Measurements from ENCODE around the gene C1orf53. TPM values are rescaled to one million over a fixed set of nuclear protein-coding genes. Genes with fewer than 3 reads are reported as not detected.
"Not testable (repeated sequence)": the region's sequence is repeated elsewhere in the genome, so short reads cannot be mapped to it uniquely, and the experiment has no call there.

C1orf53 gene
- total RNA-seq = not detected

DNA sequence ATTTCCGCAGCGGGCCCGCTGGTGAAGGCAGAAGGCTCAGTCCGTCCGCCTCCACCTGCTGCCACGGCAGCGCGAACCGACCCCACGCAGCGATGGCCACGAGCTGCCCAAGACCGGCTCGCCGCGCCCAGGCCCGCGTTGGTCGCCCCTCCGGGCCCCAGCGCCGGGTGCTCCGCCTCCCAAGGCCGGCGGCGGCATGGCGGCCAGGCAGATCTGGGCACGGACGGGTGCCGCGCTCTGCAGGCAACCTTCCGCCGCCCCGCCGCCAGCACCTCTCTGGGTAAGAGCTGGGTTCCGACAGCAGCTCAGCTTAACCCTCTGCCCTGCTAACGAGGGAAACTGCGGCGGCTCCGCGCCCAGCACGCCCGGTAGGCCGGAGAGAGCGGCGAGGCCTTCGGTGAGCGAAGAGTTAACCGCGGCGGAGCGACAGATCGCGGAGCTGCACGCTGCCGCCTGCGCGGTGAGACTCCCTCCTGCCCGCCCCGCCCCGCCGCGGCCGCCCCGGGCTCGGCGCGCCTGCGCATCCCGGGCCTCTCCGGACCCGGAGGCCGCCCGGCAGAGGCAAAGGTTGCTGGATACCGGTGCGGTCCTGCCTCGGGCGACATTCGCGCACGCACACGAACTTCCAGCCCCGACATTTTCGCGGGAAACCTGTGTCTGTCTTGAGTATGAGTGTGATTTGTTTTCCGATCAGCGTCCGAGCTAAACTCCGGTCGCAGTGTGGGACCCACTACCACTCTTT is at the start of gene C1orf53:
Gene C1orf53, plus strand, starts transcription at position 177 of the 742 bp plus-strand sequence. Its CDS starts 20 bp downstream, at position 197.
- DNase-seq = peak; percentile 52

DNA sequence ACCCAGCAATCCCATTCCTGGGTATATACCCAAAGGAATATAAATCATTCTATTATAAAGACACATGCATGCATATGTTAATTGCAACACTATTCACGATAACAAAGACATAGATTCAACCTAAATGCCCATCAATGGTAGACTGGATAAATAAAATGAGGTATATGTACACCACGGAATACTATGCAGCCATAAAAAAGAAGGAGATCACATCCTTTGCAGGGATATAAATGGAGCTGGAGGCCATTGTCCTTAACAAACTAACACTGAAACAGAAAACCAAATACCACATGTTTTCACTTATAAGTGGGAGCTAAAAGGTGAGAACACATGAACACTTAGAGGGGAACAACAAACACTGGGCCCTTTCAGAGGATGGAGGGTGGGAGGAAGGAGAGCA is 46.7 kb upstream of the C1orf53 start:
- DNase-seq = not testable (repeated sequence)

DNA sequence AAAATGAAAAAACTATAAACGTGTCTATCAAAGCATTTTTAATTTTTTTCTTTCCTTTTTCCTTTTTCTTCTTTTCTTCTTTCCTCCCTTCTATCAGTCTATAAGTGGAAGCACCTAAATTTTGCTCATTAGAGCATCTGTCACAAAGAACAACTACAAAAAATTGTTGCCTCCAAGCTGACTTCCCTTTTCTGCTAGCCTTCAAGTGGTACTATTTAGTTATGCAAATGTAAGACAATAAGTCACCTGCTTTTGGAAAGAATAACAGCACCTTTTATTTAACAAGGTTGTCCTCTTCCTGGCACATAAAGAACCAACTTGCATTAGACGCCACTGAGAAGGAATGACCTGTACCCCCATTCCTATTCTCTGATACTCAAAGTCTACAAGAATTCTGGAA is 45.0 kb upstream of the C1orf53 start:
- DNase-seq = no peak

DNA sequence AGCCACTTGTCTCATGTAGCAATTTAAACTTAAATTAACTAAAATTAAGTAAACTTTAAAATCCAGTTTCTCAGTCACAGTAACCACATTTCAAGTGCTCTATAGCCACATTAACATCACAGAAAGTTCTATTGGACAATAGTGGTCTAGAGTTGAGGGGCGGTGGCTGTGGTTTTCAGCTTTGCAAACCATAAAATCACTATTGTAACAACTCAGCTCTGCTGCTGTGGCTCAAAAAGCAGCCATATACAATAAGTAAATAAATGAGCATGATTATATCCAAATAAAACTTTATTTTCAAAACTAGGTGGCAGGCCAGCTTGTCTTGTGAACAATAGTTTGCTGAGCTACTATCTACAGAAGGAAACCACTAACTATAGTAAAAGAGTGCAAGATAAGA is 43.4 kb upstream of the C1orf53 start:
- DNase-seq = no peak

DNA sequence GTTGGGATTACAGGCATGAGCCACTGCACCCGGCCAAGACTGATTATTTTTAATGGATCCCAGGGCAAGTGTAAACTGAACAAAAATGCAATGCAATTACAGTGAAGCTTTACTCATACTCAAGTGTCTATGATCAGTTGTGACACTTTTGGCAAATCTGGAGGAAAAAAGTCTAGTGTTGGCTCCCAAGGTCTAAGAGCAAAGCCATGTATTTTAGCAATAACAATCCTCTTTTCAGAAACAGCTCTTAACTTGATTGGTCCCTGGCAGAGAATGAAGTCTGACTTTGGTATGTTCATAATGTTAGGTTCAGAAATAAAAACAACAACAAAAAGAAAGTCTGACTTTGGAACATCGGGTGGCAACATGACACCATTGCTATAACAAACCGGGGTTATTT is 40.2 kb upstream of the C1orf53 start:
- DNase-seq = no peak

DNA sequence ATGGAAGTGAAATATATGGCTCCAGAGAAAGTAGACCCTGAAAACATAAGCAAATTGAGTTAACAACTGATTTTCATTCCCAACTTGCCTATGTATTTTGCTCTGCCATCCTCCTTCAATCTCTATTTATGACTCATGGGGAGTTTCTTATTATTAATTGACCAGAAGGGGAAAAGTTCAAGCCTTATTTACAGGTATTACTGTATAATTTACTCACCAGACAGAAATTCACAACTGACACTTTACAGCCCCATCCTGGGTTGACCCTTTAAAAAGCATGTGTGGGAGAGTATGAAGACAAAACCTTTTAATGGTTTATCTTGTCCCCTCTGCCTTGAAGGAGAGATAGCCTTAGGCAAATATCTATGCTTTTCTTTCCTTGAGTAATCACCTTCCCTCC is 39.8 kb upstream of the C1orf53 start:
- DNase-seq = no peak

DNA sequence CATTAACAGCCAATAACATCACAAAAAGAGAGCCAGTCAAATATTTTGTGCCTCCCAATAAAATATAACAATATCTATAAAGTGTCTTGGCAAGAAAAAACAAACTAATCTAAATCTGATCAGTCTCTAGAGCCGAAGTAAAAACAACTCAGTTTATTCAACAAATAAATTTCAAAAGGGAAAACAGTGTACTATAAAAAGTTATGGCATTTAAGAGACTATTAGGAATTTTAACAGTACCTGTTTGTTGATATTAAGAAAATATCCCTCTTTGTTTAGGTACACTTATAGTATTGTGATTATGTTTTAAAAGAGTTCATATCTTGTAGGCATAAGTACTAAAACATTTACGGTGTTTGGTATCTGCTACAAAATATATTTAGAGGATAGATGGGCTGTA is 36.6 kb upstream of the C1orf53 start:
- no peak for DNase-seq

DNA sequence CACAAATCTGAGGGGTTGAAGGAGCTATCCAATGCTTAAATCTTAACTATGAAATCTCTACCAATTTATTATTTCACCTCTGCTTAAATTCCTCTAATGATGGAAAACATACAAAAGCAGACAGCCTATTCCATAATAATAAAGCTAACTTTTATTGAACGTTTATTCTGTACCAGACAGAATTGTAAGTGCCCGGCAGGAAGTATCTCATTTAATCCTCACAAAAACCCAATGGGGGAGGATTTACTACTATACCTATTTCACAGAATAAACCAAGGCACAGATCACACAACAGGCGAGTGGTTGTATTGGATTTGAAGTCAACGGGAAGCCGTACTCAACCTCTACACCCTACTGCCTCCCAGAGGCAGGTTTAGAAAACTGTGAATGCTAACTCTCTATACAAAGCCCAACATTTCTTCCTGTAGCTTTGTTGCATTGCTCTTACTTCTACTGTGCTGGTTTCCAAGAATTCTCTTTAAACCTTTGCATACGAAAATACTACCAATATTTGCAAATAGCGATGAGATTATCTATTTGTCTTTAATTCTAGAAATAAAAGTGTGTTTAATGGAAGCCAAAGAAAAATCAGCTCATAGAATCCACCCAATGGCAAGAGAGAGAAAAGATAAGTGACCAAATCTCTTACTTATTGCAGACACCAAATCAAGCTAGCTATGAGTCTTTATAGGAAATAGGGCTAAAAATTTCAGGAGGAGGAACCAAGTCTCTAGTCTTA is 33.5 kb upstream of the C1orf53 start:
- DNase-seq = peak; percentile 9

DNA sequence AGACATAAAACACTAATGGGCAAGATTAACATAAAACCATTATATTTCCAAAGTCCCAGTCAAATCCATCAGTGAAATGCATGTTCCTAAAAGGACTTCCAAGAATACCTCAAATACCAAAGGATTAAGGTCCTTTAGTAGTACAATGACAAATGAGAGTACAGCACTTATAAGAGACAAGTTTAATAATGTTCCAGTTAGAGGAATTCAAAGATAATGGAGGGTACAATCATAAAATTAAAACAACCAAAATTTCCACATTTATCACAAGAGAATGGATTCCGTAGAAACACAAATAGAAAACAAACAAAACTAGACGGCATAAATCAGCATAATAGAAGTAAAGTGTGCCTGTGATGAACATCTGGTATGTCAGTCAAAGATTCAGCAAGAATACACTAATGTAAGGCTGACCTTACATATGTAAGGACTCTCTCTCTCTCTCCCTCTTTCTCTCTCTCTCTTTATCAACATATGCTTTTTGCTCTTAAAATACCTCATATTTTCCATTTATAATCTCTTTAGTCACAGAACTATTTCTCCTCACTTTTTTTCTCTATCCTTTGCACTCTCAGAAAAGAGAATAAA is 32.8 kb upstream of the C1orf53 start:
- no peak for DNase-seq

DNA sequence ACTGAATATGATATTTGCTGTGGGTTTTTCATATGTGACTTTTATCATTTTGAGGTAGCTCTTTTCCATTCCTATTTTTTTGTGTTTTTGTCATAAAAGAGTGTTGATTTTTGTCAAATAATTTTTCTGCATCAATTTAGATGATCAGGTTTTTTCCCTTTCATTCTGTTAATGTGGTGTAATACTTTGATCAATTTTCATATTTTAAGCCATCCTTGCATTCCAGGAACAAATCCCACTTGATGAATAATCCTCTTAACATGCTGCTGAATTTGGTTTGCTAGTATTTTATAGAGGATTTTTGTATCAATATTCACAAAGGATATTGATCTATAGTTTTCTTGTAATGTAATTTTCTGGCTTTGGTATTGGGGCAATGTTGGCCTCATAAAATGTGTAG is 25.5 kb upstream of the C1orf53 start:
- DNase-seq = no peak

DNA sequence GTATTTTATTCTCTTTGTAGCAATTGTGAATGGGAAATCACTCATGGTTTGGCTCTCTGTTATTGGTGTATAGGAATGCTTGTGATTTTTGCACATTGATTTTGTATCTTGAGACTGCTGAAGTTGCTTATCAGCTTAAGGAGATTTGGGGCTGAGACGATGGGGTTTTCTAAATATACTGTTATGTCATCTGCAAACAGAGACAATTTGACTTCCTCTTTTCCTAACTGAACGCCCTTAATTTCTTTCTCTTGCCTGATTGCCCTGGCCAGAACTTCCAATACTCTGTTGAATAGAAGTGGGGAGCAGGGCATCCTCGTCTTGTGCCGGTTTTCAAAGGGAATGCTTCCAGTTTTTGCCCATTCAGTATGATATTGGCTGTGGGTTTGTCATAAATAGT is 22.0 kb upstream of the C1orf53 start:
- DNase-seq = not testable (repeated sequence)

DNA sequence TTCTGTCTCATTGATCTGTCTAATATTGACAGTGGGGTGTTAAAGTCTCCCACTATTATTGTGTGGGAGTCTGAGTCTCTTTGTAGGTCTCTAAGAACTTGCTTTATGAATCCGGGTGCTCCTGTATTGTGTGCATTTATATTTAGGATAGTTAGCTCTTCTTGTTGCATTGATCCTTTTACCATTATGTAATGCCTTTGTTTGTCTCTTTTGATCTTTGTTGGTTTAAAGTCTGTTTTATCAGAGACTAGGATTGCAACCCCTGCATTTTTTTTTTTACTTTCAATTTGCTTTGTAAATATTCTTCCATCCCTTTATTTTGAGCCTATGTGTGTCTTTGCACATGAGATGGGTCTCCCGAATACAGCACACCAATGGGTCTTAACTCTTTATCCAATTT is 20.2 kb upstream of the C1orf53 start:
- DNase-seq = not testable (repeated sequence)

DNA sequence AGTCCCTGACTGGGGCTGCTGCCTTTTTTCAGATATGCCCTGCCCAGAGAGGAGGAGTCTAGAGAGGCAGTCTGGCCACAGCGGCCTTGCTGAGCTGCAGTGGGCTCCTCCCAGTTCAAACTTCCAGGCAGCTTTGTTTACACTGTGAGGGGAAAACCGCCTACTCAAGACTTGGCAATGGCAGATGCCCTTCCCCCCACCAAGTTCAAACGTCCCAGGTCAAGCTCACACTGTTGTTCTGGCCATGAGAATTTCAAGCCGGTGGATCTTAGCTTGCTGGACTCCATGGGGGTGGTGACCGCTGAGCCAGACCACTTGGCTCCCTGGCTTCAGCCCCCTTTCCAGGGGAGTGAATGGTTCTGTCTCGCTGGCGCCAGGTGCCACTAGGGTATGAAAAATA is 18.3 kb upstream of the C1orf53 start:
- DNase-seq = no peak

DNA sequence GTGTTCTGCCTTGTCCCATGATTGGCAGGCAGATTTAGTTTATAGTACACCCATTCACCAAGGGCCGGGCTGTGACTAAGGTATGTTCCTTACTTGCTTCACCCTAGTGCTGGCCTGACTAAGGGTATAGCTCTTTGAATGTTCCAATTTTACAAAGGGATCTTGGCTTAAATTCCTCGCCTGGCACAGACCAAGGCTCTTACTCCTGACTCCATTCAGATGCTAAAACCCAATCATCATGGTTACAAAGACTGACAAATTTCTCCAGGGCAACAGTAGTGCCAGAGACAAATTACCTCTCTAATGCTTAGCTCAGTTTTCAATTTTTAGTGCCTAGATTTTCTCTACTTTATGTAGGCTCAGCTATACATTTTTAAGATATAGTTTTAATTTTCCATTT is 11.5 kb upstream of the C1orf53 start:
- DNase-seq = no peak

DNA sequence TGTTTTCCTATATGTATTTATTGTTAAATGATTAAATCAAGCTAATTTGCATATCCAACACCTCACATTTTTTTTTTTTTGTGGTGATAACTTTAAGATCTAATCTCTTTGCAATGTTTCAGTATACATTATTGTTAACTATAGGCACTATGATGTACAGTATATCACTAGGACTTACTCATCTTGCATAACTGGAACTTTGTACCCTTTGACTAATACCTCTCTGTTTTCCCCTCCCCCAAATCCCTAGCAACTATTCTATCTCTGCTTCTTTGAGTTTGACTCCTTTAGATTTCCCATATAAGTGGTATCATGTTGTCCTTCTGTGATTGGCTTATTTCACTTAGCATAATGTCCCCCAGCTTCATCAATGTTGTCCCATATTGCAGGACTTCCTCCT is 9.7 kb upstream of the C1orf53 start:
- no peak for DNase-seq

DNA sequence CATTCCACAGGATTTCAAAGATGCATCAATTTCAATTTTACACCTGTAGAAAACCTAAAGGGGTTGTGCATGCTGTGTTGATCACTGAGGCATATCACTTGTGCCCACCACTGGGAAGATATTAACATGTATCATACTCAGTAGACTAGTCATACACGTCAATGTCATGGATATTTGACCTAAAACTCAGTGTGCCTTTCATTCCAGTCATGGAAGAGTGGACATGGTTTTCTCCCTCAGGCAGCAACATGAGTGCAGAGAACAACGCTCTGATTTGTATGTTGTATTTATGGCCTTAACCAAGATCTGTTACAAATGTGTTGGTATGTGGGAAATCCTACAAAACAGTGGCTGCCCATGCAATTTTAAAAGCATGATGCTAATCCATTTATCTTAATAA is 6.1 kb upstream of the C1orf53 start:
- DNase-seq = no peak

DNA sequence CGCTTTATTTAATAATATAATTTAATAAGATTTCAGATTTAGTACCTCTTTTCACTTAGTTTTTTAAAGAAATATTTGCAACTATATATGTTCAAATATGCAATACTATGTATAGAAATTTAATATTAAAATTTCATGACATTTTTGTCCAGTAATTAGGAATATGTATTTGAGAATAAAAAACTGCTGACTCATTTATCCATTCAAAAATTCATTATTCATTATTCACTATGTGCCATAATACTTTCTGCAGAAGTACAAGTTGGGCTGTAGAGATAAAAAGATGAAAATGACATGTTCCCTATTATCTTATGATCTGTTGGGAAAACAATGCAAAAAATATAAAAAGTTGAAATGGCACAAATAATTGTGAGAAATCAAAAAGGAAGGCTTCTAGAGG is 3.4 kb upstream of the C1orf53 start:
- no peak for DNase-seq

DNA sequence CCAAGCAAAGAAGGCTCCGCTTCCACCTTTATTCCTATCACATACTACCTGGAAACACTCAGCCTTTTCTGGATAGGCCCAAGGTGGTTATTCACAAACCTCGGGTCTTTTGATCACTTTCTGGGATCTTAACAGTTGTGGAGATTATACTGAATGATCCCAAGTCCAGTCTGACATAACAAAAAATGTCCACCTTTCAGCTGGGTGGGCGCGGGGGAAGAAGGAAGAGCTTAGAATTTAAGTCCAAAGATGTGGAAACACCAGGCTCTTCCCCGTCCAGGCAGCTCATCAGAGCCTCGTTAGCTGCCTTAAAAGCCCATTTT is 338 bp upstream of the C1orf53 start:
- no peak for DNase-seq

DNA sequence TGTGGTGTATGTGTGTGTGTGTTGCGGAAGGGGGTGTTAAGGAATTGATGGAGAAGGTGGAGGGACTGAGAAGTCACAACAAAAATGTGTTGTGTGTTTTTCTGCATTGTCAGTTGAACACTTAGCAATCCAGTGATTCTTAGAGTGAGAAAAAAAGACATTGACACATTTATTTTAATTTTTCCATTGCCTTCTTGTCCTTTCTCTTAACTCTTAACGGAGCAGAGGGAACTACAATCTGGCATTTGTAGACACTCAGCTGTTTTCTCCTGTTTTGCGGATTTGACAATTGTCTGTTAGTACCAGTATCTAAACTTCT is 725 bp downstream of the C1orf53 start:
- DNase-seq = no peak

DNA sequence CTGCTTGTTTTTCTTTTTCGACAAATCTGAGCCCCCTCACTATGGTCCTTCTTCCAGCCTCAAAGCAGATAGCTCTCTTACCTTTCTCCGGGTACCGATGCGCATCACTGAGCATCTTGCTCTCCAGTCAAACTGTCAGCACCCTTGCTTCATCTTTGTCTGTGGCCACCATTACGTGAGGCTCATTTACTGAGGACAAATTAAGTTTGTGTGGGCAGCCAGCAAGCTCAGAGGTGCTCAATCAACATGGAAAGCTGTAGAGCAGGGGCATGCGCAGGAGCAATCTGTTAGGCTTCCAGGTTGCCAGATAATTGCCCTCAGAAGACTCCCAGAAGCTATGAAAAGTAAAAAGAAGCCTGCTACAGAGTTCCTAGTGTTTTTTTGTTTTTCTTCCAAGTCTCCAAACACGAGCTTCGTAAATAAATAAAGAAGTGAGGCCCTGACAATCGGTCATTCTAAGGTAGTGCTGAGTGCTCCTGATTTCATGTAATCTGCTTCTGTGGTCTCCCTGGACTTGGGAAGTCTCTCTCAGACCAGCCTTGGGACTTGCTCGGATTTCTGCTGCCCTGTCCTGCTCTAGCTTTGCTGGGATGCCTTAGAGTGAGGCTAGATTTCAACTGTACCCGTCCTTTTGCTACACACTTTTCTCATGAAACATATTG is 1.8 kb downstream of the C1orf53 start:
- DNase-seq = no peak

DNA sequence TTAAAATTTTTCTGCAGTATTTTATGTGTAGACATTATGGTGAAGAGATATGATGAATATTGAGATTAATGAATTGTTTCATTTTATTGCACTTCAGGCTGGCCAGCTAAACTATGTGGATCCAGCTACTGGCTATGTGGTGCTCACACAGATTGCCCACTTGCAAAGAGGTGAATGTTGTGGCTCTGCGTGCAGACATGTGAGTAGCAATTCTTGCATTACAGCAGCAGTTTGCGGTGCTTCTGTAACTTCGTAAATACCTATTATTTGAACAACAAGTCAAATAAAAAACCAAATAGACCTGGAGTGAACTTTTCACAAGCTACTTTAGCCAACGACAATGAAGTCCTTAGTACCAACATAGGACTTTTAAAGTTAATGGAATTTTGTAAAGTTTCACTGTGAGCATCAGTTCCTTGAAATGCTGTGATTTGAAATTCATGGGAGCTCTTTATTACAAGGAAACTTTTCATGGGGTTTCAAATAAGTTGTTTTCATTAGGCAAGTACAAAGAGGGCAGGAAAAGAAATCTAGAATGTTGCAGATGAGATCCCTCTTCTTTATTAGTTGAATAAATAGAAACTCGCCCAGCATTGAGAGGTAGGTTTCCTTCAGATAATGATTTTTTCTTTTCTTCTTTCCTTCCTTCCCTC is 3.4 kb downstream of the C1orf53 start:
- no peak for DNase-seq

DNA sequence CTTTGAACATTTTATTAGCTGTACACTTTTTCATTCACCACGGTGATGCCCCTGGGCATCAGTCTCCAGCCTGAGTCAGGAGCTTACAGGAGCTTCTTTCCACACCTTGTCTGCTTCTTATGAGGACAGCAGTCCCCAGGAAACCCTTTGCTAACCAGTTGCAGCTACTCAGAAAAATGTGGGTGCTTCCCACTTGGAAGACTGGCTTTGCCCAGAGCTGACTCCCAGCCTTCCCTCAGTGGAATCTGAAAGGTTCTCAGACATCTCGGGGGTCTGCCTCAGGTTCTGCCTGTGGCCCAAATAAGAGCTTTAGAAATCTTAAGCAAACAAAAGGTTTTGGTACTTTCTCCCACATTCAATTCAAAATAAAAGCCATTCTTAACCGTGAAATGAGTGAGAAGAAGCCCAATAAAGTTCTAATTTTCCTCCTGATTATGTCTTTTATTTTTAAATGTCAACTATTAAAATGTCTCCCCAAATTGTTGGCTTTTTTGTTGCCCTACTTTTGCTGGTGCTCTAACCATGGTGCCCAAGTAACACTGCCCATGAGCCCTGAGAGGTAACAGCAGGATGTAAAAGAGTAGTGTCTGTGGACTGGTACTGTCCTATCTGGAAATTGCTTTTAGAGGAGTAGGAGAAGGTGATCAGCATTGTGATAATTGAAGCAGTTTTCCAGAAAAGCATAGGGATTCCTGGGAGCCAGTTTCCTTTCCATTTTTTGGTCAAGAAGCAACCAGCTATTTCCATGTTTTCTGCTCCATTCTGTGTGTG is 5.6 kb downstream of the C1orf53 start:
- no peak for DNase-seq
